ENCODE data around the gene UPF1. TPM values are rescaled to one million over a fixed set of nuclear protein-coding genes. Genes with fewer than 3 reads are reported as not detected.

The UPF1 gene
- polyA plus RNA-seq, 1 of the 3 experiments (the other 2 are of a cell fraction): 33.3 TPM

GRCh38 chr19:18871543-18871942, 39.8 kb downstream of the UPF1 start:
- Histone ChIP-seq H3K9ac (no peak overlapping the region), H3K9me3 (no peaks in the 10 kb centered on the region), H2AFZ (ENCODE audit: low read depth) (no peak overlapping the region), H3K27ac (ENCODE audit: low read depth in 2 of 2, low read length in 1 of 2) (no peak overlapping the region), H4K20me1 (ENCODE audit: insufficient read depth) (no peaks in the 10 kb centered on the region), H3K79me2 (ENCODE audit: insufficient read depth) (no peaks in the 10 kb centered on the region), H3K9me2 (no peaks in the 10 kb centered on the region), H3F3A (replicated peaks; ENCODE audit: insufficient read depth) (peaks cover 14% of the 10 kb centered on the region), H3K27me3 (ENCODE audit: insufficient read depth) (no peaks in the 10 kb centered on the region), H3K36me3 (replicated peaks in 1 of 2; ENCODE audit: control insufficient read depth in 1 of 2, insufficient read depth in 2 of 2, low read length in 1 of 2) (peaks cover 14 to 22% of the 10 kb centered on the region in 2 experiments), H3K4me3 (ENCODE audit: low read depth in 2 of 2, low read length in 1 of 2) (no peak overlapping the region), H3K4me1 (ENCODE audit: control insufficient read depth in 1 of 2, insufficient read depth in 2 of 2, low read depth in 1 of 2, low read length in 1 of 2) (no peaks in the 10 kb centered on the region), H3K4me2 (no peak overlapping the region)
- TF ChIP-seq RFX5 (IDR thresholded peaks at IDR 0.05; ENCODE audit: low read length): no peak
- TF ChIP-seq GABPA (IDR thresholded peaks at IDR 0.05; ENCODE audit: low read depth): no peak
- no peak for TF ChIP-seq FOSL2 (IDR thresholded peaks at IDR 0.05; ENCODE audit: borderline replicate concordance, low read depth)
- no peak for TF ChIP-seq RCOR1 (IDR thresholded peaks at IDR 0.05; ENCODE audit: low read length)
- no peak for TF ChIP-seq ELF1 (IDR thresholded peaks at IDR 0.05)
- TF ChIP-seq, protein P1, sequence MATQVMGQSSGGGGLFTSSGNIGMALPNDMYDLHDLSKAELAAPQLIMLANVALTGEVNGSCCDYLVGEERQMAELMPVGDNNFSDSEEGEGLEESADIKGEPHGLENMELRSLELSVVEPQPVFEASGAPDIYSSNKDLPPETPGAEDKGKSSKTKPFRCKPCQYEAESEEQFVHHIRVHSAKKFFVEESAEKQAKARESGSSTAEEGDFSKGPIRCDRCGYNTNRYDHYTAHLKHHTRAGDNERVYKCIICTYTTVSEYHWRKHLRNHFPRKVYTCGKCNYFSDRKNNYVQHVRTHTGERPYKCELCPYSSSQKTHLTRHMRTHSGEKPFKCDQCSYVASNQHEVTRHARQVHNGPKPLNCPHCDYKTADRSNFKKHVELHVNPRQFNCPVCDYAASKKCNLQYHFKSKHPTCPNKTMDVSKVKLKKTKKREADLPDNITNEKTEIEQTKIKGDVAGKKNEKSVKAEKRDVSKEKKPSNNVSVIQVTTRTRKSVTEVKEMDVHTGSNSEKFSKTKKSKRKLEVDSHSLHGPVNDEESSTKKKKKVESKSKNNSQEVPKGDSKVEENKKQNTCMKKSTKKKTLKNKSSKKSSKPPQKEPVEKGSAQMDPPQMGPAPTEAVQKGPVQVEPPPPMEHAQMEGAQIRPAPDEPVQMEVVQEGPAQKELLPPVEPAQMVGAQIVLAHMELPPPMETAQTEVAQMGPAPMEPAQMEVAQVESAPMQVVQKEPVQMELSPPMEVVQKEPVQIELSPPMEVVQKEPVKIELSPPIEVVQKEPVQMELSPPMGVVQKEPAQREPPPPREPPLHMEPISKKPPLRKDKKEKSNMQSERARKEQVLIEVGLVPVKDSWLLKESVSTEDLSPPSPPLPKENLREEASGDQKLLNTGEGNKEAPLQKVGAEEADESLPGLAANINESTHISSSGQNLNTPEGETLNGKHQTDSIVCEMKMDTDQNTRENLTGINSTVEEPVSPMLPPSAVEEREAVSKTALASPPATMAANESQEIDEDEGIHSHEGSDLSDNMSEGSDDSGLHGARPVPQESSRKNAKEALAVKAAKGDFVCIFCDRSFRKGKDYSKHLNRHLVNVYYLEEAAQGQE (IDR thresholded peaks at IDR 0.05; ENCODE audit: low read depth, low read length): no peak
- TF ChIP-seq, protein P2, sequence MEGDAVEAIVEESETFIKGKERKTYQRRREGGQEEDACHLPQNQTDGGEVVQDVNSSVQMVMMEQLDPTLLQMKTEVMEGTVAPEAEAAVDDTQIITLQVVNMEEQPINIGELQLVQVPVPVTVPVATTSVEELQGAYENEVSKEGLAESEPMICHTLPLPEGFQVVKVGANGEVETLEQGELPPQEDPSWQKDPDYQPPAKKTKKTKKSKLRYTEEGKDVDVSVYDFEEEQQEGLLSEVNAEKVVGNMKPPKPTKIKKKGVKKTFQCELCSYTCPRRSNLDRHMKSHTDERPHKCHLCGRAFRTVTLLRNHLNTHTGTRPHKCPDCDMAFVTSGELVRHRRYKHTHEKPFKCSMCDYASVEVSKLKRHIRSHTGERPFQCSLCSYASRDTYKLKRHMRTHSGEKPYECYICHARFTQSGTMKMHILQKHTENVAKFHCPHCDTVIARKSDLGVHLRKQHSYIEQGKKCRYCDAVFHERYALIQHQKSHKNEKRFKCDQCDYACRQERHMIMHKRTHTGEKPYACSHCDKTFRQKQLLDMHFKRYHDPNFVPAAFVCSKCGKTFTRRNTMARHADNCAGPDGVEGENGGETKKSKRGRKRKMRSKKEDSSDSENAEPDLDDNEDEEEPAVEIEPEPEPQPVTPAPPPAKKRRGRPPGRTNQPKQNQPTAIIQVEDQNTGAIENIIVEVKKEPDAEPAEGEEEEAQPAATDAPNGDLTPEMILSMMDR (IDR thresholded peaks at IDR 0.05): no peak
- TF ChIP-seq FOXM1 (IDR thresholded peaks at IDR 0.05; ENCODE audit: low read depth): no peak
- no peak for TF ChIP-seq FOXJ3 (CRISPR knock-in tag; IDR thresholded peaks at IDR 0.05)
- no peak for TF ChIP-seq RAD21 (IDR thresholded peaks at IDR 0.05; ENCODE audit: low read length)
- no peak for TF ChIP-seq TAF1 (IDR thresholded peaks at IDR 0.05; ENCODE audit: borderline replicate concordance, low read depth, low read length)
- ChIA-PET POLR2A (interaction anchor here (0.7 kb wide), 1 partner anchor 25 kb away, joined by 9 read pairs; no protein-coding TSS in a partner anchor), CTCF (no interaction called here)
- WGBS (ENCODE audit: low lambda C conversion rate): 96% methylated on average over 7 of the region's 7 CpGs
- no peak for DNase-seq

DNA sequence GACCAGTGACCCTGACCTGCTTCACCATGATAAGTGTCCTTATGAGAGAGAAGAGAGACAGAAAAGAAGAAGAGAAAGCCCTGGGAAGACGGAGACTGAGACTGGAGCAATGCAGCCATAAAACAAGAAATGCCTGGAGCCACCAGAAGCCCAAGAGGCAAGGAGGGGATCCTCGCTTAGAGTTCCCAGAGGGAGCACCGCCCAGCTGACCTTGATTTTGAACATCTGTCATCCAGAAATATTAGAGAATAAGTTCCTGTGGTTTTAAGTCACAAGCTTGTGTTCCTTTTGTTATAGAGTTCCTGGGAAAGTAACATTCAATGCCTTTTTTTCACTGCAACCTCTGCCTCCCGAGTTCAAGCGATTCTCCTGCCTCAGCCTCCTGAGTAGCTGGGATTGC, 44.0 kb downstream of the UPF1 start:
- H3K36me3 ChIP-seq (replicated peaks in 1 of 2; ENCODE audit: control insufficient read depth in 1 of 2, insufficient read depth in 2 of 2, low read length in 1 of 2): peaks cover 3% of the 10 kb centered on the region in 2 experiments
- no peak overlapping the region for H2AFZ ChIP-seq (ENCODE audit: low read depth)
- ChIA-PET POLR2A (no interaction called here), CTCF (interaction anchor here (2.2 to 4.4 kb wide), 2 partner anchors 9 to 19 kb away, joined by 9 to 38 read pairs; partner anchors contain the start of gene CERS1)
- no peak overlapping the region for H3K27ac ChIP-seq (ENCODE audit: low read depth in 2 of 2, low read length in 1 of 2)
- no peaks in the 10 kb centered on the region for H3K79me2 ChIP-seq (ENCODE audit: insufficient read depth)
- no peaks in the 10 kb centered on the region for H3K4me1 ChIP-seq (ENCODE audit: control insufficient read depth in 1 of 2, insufficient read depth in 2 of 2, low read depth in 1 of 2, low read length in 1 of 2)
- H3K4me2 ChIP-seq: no peak overlapping the region
- H3F3A ChIP-seq (replicated peaks; ENCODE audit: insufficient read depth): peaks cover 4% of the 10 kb centered on the region
- no peaks in the 10 kb centered on the region; the same call in 1 of the 2 replicates for H3K9me3 ChIP-seq
- DNase-seq: no peak
- H3K27me3 ChIP-seq (ENCODE audit: insufficient read depth): no peaks in the 10 kb centered on the region
- H3K9me2 ChIP-seq: no peaks in the 10 kb centered on the region
- no peaks in the 10 kb centered on the region for H4K20me1 ChIP-seq (ENCODE audit: insufficient read depth)
- no peak overlapping the region for H3K9ac ChIP-seq
- TF ChIP-seq SIN3A (IDR thresholded peaks at IDR 0.05; ENCODE audit: borderline replicate concordance, low read depth, low read length): no peak
- no peak overlapping the region for H3K4me3 ChIP-seq (ENCODE audit: low read depth in 2 of 2, low read length in 1 of 2)
- WGBS (ENCODE audit: low lambda C conversion rate): 91% methylated on average over 5 of the region's 5 CpGs

Measured in SK-N-SH (cell line).